ENCODE results near the gene MRGPRF.

The MRGPRF gene

GRCh38 chr11:69013009-69013951, at the start of gene MRGPRF:
Gene MRGPRF (minus strand): TSS chr11:69013246. CDS start chr11:69009901, 3,345 bp downstream.
- DNase-seq (ENCODE audit: low spot score) = no peak

GRCh38 chr11:69062169-69062855, 49.3 kb upstream of the MRGPRF start:
- DNase-seq (ENCODE audit: low spot score) = no peak

GRCh38 chr11:69061713-69062053, 48.6 kb upstream of the MRGPRF start:
- no peak for DNase-seq (ENCODE audit: low spot score)

- DNase-seq (ENCODE audit: low spot score) = no peak
These were observed 48.0 kb upstream of the MRGPRF start for GRCh38 chr11:69060806-69061712.

- no peak for DNase-seq (ENCODE audit: low spot score)
These were observed 46.9 kb upstream of the MRGPRF start for GRCh38 chr11:69059985-69060384.

GRCh38 chr11:69059429-69059828, 46.4 kb upstream of the MRGPRF start:
- no peak for DNase-seq (ENCODE audit: low spot score)

GRCh38 chr11:69058511-69059270, 45.6 kb upstream of the MRGPRF start:
- no peak for DNase-seq (ENCODE audit: low spot score)

- DNase-seq (ENCODE audit: low spot score) = no peak
These were observed 44.8 kb upstream of the MRGPRF start for GRCh38 chr11:69057801-69058200.

- DNase-seq (ENCODE audit: low spot score) = no peak
These were observed 44.2 kb upstream of the MRGPRF start for GRCh38 chr11:69057236-69057635.

- DNase-seq (ENCODE audit: low spot score) = no peak
These were observed 42.8 kb upstream of the MRGPRF start for GRCh38 chr11:69055598-69056516.

GRCh38 chr11:69055212-69055586, 42.2 kb upstream of the MRGPRF start:
- no peak for DNase-seq (ENCODE audit: low spot score)

- DNase-seq (ENCODE audit: low spot score) = no peak
These were observed 41.6 kb upstream of the MRGPRF start for GRCh38 chr11:69054397-69055211.

- DNase-seq (ENCODE audit: low spot score) = no peak
These were observed 40.7 kb upstream of the MRGPRF start for GRCh38 chr11:69053546-69054396.

GRCh38 chr11:69053169-69053477, 40.1 kb upstream of the MRGPRF start:
- DNase-seq (ENCODE audit: low spot score) = no peak

GRCh38 chr11:69052343-69053168, 39.5 kb upstream of the MRGPRF start:
- no peak for DNase-seq (ENCODE audit: low spot score)

GRCh38 chr11:69051381-69052342, 38.6 kb upstream of the MRGPRF start:
- no peak for DNase-seq (ENCODE audit: low spot score)
